DOHH2 (cell line): Measurements from ENCODE around the gene VSIG8.

Source experiments
- H3F3A ChIP-seq: fragments of 200-600 bp; sonication (generic), shearing (Covaris generic); 2 replicates; pipeline ENCODE4 v1.6.0; 2016; ENCODE audit warnings: antibody characterized with exemption, mild to moderate bottlenecking; ENCODE audit not compliant: control insufficient read depth, insufficient read depth
- H3K27ac ChIP-seq: fragments of 200-600 bp; sonication (generic); 2 replicates; pipeline ENCODE4 v1.5.1; 2014; ENCODE audit warnings: low read depth, mild to moderate bottlenecking, low read length, moderate library complexity
- H3K27me3 ChIP-seq: fragments of 200-600 bp; sonication (generic); 2 replicates; pipeline ENCODE4 v1.6.1; 2014; ENCODE audit warnings: mild to moderate bottlenecking, low read length, mixed read lengths; ENCODE audit not compliant: control insufficient read depth
- H3K36me3 ChIP-seq: fragments of 200-600 bp; sonication (generic); 2 replicates; pipeline ENCODE4 v1.6.1; 2014; ENCODE audit warnings: mild to moderate bottlenecking, low read length, moderate library complexity, mixed read lengths; ENCODE audit not compliant: control insufficient read depth
- H3K4me1 ChIP-seq: fragments of 200-600 bp; sonication (generic); 2 replicates; pipeline ENCODE4 v1.6.1; 2014; ENCODE audit warnings: mild to moderate bottlenecking, low read length, mixed read lengths; ENCODE audit not compliant: control insufficient read depth
- H3K4me2 ChIP-seq: fragments of 200-600 bp; sonication (generic); 2 replicates; pipeline ENCODE4 v1.6.0; 2014; ENCODE audit warnings: mild to moderate bottlenecking, low read length, moderate library complexity
- H3K4me3 ChIP-seq: fragments of 200-600 bp; sonication (generic); 2 replicates; pipeline ENCODE4 v1.5.1; 2014; ENCODE audit warnings: mild to moderate bottlenecking, low read length, mixed read lengths
- H3K79me2 ChIP-seq: fragments of 200-600 bp; sonication (generic); 2 replicates; pipeline ENCODE4 v1.6.1; 2014; ENCODE audit warnings: mild to moderate bottlenecking, low read length, mixed read lengths; ENCODE audit not compliant: control insufficient read depth
- H3K9me2 ChIP-seq: fragments of 200-600 bp; sonication (generic); replicated peaks from 2 replicates; pipeline ENCODE4 v1.6.1; 2014; ENCODE audit warnings: mild to moderate bottlenecking, low read length, mixed read lengths; ENCODE audit not compliant: control insufficient read depth
- H3K9me3 ChIP-seq: fragments of 200-600 bp; sonication (generic); 2 replicates; pipeline ENCODE4 v1.6.1; 2014; ENCODE audit warnings: antibody characterized with exemption, low read length, mixed read lengths; ENCODE audit not compliant: control insufficient read depth, insufficient read depth
- H4K20me1 ChIP-seq: fragments of 200-600 bp; sonication (generic); 2 replicates; pipeline ENCODE4 v1.6.0; 2014; ENCODE audit warnings: low read depth, mild to moderate bottlenecking, antibody characterized with exemption, low read length, moderate library complexity; ENCODE audit not compliant: control insufficient read depth, insufficient read depth
- EZH2phosphoT487 ChIP-seq: fragments of 200-600 bp; sonication (generic); IDR thresholded peaks from 2 replicates; pipeline ENCODE4 v1.6.1; 2017; ENCODE audit warnings: borderline replicate concordance, mild to moderate bottlenecking, antibody characterized with exemption, low read length, moderate library complexity, mixed read lengths
- TF ChIP-seq, protein P1 (sequence below): fragments of 200-600 bp; sonication (generic); IDR thresholded peaks from one replicate; pipeline ENCODE4 v1.5.1; 2014; ENCODE audit warnings: antibody characterized with exemption, mild to moderate bottlenecking, low read depth, low read length; ENCODE audit not compliant: poor library complexity, severe bottlenecking

The VSIG8 gene

DNA sequence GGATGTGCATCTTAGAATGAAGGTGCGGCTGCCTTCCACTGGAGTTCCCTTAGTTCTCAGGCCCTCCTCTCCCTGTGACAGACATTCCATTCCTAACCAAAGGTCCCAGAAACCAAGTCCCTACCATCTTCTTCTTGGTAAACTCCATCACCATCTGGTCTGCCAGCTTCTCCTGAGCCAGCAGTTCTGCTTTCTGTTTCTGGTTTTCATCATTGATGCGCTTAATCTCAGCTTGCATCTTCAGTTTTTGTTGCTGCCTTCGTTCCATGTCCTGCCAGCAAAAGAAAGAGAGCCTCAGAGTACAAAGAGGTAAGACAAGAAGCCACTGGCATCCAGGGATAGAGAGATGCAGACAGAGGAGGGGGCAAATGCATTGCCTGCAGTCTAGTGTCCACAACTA, 18.0 kb upstream of the VSIG8 start:
- Histone ChIP-seq H3K9me2 (no peaks in the 10 kb centered on the region), H3K27me3 (no peaks in the 10 kb centered on the region), H3F3A (no peaks in the 10 kb centered on the region), H3K27ac (no peak overlapping the region), H3K4me2 (no peak overlapping the region), H3K9me3 (no peaks in the 10 kb centered on the region), H3K4me3 (no peak overlapping the region), H3K79me2 (no peaks in the 10 kb centered on the region), H3K4me1 (no peaks in the 10 kb centered on the region), H4K20me1 (no peaks in the 10 kb centered on the region), H3K36me3 (no peaks in the 10 kb centered on the region)
- no peak for TF ChIP-seq EZH2phosphoT487
- TF ChIP-seq, protein P1, sequence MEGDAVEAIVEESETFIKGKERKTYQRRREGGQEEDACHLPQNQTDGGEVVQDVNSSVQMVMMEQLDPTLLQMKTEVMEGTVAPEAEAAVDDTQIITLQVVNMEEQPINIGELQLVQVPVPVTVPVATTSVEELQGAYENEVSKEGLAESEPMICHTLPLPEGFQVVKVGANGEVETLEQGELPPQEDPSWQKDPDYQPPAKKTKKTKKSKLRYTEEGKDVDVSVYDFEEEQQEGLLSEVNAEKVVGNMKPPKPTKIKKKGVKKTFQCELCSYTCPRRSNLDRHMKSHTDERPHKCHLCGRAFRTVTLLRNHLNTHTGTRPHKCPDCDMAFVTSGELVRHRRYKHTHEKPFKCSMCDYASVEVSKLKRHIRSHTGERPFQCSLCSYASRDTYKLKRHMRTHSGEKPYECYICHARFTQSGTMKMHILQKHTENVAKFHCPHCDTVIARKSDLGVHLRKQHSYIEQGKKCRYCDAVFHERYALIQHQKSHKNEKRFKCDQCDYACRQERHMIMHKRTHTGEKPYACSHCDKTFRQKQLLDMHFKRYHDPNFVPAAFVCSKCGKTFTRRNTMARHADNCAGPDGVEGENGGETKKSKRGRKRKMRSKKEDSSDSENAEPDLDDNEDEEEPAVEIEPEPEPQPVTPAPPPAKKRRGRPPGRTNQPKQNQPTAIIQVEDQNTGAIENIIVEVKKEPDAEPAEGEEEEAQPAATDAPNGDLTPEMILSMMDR = no peak

DNA sequence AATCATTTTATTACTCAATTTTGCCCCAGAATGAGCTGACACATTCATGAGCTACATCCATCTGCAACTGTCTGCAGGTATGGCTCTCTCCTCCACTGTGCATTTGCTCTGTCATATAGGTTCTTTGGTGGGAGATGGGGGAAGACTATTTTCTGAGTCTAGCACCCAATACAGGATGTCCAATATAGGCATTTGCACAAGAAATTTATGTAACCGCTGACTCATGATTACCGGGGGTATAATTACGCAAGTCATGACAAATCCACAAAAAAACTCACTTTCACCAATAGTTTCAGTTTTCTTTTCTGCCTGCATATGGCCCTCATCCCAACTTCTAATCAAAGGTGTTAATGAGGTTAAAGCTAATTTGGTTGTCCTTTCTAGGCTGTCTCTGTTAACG, 17.5 kb upstream of the VSIG8 start:
- Histone ChIP-seq H3F3A (no peaks in the 10 kb centered on the region), H3K27ac (no peak overlapping the region), H3K9me3 (no peaks in the 10 kb centered on the region), H4K20me1 (no peaks in the 10 kb centered on the region), H3K27me3 (no peaks in the 10 kb centered on the region), H3K4me3 (no peak overlapping the region), H3K4me2 (no peak overlapping the region), H3K36me3 (no peaks in the 10 kb centered on the region), H3K79me2 (no peaks in the 10 kb centered on the region), H3K9me2 (no peaks in the 10 kb centered on the region), H3K4me1 (no peaks in the 10 kb centered on the region)
- no peak for TF ChIP-seq EZH2phosphoT487
- TF ChIP-seq, protein P1 = no peak

DNA sequence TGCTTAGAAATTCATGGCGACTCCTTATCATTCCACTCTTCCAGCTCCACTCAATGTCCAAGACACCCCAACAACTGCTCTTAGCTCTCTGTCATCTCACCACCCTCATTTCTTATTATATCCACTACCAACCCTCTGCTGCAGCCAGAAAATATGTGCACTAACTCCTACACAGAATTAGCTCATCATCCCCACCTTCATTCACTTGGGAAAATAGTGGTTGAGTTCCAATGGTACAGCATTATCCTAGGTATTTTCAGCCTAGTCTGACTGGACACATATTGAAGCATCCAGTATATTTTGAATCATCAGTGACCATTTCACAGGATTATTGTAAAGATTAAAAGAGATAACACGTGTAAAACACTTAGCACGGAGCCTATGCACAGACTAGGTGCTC, 16.7 kb upstream of the VSIG8 start:
- Histone ChIP-seq H3K9me3 (no peaks in the 10 kb centered on the region), H3K4me3 (no peak overlapping the region), H3K4me1 (no peaks in the 10 kb centered on the region), H3K36me3 (no peaks in the 10 kb centered on the region), H4K20me1 (no peaks in the 10 kb centered on the region), H3F3A (no peaks in the 10 kb centered on the region), H3K9me2 (no peaks in the 10 kb centered on the region), H3K27ac (no peak overlapping the region), H3K27me3 (no peaks in the 10 kb centered on the region), H3K79me2 (no peaks in the 10 kb centered on the region), H3K4me2 (no peak overlapping the region)
- TF ChIP-seq, protein P1 = no peak
- no peak for TF ChIP-seq EZH2phosphoT487
